Renal pelvis (tissue), 4 donors: ENCODE data around the gene FRMD4A. TPM values are rescaled to one million over a fixed set of nuclear protein-coding genes. Genes with fewer than 3 reads are reported as not detected.
"Not testable (repeated sequence)": the region's sequence is repeated elsewhere in the genome, so short reads cannot be mapped to it uniquely, and the experiment has no call there.

ENCODE experiments used
- DNase-seq: peaks from one replicate; pipeline ENCODE4 v3.0.0-alpha.2; 2013
- polyA plus RNA-seq, 3 donors: library from polyadenylated mRNA; unstranded; fragments of 120-200 nt; gene quantifications; one replicate each; pipeline ENCODE4 v1.2.1, GENCODE V29; 2013; ENCODE audit not compliant: insufficient read length in 3 of 3

The FRMD4A gene
- polyA plus RNA-seq, 3 donors, result 84.7 to 99.4 (median 87.2) TPM

GRCh38 chr10:14114791-14115190 lies 215.9 kb downstream of the FRMD4A start:
- no peak for DNase-seq

DNA sequence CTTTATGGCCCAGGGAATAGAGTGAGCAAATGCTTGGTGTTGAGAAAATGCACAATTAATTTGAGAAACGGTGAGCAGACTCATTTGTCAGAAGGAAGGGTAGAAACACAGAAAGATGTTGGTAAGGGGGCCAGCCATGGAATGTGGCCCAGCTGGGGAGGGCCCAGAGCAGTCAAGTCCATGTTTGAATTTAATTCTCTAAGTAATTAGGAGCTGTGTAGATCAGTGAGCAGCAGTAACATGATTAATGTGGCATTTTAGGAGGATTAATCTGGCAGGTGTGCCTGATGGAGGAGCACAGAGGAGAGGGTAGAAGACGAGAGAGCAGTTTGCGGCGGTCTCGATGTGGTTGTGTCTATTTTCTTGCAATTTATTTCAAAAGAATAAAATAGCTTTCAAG lies 218.7 kb downstream of the FRMD4A start:
- DNase-seq, result no peak

DNA sequence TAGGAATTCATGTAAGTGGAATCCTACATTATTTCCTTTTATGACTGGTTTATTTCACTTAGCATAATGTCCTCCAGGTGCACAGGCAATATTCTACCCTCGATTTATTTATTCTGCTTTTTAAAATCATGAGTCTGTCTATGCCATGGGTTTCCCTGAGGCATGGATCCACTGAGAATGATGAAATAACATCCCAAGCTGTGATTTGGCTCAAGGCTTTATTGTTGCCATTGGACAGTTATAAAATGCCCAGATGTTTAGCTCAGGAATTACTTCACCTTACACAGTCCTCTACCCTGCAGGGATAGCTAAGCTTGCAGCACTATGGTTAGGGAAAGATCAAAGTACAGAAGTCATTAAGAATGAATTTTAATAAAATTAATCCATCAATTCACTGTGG lies 219.5 kb downstream of the FRMD4A start:
- DNase-seq, result no peak

DNA sequence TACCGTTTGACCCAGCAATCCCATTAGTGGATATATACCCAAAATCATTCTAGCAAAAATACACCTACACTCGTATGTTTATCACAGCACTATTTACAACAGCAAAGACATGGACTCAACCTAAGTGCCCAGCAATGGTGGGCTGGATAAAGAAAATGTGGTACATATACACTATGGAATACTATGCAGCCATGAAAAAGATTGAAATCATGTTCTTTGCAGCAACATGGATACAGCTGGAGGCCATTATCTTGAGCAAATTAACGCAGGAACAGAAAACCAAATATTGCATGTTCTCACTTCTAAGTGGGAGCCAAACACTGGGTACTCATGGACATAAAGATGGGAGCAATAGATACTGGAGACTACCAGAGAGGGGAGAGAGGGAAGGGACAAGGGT lies 223.9 kb downstream of the FRMD4A start:
- DNase-seq, result no peak

- DNase-seq, result no peak
Observed at GRCh38 chr10:14102056-14102455, 228.7 kb downstream of the FRMD4A start.

GRCh38 chr10:14099885-14100284 lies 230.8 kb downstream of the FRMD4A start:
- no peak for DNase-seq

- peak; percentile 60 for DNase-seq
Observed at GRCh38 chr10:14093730-14094484, 236.8 kb downstream of the FRMD4A start.

DNA sequence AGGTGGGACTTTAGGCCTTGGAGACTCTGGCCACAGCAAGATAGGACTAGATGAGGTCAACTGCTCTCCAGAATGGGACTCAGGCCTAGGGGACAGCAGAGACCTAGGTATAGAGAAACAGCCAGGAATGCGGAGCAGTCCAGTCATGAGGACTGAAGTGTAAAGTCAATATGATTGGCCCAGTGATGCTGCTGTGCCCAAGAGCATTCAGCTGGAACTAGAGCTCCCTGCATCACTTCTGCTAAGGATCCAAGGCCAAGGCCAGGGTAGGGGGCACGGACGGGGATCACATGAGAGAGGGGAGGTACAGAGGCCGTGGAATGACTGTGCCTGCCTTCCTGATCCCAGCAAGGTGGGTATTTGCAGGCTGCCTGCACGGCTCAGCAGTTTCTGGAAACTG lies 237.9 kb downstream of the FRMD4A start:
- DNase-seq, result no peak

- DNase-seq, result no peak
Observed at GRCh38 chr10:14089556-14090292, 241.0 kb downstream of the FRMD4A start.

DNA sequence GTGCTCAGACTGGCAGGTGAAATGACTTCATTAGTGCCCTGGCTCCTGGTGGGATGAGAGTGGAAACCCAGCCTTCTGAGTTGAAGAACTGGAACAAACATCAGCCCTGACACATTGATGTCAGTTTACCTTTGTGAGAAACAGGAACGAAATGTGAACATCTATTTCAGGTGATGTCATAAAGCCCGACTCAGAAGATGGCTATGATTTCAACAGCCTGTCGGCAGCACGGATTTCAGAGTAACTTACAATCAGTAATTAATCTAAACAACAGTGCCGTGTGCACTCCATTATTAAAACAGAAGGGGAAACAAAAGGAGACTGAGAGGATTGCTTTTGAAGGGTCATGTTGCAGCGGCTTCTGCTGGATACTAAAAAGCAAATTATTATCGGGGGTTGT lies 243.2 kb downstream of the FRMD4A start:
- DNase-seq, result no peak

DNA sequence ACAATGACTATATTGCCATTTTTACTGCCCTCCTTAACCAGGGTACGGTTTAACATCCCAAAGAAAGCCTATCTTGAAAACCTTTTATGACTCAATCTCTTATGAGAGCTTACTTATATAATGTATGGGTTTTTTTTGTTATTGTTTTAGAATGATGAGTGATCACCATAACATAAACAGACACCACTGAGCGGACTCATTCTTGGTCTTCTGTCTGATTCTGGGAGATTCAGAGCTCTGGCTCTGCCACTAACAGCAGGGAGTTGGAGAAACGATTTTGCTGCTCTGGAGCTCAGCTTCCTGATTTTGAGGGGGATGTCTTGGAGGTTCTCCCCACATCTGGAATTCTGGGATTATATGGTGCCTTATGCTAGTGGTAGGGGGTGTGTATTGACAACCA lies 244.1 kb downstream of the FRMD4A start:
- DNase-seq, result no peak

DNA sequence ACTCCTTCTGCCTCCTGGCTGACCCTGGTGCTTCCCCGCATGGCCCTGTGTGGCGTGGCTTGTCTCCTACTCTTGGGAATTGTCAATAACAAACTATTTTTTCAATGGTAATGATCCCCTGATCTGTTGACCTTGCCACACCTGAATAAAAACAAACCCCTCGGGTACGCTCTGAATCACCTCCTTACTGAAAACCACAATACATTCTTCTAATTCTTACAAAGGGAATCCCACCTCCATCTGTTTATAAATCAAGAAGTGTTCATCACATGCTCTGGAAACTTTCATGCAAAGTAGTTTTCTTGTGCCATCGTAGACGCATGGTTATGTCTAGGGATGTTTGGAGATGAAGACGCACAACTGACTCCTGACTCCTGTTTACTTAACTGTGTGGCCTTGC lies 245.8 kb downstream of the FRMD4A start:
- no peak for DNase-seq

DNA sequence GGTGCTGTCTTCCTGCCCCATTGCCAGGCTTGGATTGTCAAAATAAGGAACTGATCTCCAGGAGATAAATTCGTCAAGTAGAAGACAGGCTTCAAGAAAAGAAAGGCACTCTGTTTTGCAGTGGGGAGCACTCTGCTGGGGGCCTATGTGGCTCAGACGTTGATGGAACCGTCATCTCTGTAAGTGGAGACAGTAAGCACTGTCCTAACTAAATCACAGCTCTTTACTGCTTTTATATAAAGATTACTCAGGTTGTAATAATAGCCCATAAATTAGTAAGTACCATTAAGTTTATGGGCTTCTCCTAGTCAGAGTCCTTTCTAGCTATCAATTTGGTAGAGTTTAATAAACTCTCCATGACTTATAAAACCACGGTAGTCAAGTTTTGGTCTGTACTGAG lies 249.9 kb downstream of the FRMD4A start:
- no peak for DNase-seq

DNA sequence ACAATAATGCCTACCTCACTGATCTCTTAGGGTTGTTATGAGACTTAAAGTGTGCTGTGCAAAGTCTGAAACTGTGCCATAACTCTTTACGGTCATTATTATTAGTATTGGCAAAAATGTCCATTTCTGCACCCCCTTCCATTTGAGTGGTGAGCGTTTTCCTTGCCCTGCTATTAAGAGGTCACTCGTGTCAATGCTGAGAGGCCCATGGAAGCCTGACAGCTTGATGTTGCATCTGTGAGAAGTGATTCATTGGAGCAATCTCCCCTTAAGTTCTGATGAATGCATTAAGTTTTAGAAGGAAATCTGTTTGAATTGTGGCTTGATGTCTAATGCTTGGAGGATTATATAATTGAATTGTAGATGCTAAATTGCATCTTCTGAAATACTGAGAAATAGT lies 253.3 kb downstream of the FRMD4A start:
- no peak for DNase-seq

DNA sequence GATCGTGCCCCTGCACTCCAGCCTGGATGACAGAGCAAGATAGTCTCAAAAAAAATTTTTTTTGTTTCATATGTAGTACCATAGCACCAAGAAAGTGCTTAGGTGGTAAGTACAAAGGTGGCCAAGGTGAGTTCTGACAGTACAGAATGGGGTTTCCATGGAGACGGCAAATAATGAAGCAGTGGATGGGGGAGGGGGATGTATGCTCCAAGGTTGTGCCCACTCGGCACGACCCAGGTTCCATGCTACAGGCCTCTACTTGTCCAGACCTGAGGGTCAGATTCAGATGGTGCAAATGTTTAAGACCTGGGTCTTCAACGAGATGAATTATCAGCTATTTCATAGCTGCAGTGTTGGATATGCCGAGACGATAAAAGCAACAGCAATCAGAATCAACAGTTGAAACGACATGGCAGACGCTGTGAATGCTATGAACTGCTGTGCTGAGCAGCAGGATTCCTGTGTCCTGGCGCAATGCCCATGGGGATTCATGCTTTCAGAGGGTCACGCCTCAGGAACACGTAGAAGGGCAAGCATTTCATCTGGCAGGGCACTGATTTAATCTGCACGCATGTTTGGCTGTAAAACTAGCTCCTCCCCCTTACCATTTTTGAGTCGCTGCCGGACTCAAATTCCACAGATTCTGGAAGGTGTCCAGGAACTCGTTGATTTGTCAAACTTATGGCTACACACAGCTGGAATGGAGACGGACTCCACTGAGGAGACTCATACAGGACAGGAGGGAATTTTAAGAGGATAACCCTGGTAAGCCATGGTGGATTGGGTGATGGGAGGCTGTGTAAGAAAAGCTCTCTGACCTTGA lies 256.5 kb downstream of the FRMD4A start:
- DNase-seq, result peak; percentile 92

- DNase-seq, result no peak
Observed at GRCh38 chr10:14072541-14072940, 258.2 kb downstream of the FRMD4A start.

DNA sequence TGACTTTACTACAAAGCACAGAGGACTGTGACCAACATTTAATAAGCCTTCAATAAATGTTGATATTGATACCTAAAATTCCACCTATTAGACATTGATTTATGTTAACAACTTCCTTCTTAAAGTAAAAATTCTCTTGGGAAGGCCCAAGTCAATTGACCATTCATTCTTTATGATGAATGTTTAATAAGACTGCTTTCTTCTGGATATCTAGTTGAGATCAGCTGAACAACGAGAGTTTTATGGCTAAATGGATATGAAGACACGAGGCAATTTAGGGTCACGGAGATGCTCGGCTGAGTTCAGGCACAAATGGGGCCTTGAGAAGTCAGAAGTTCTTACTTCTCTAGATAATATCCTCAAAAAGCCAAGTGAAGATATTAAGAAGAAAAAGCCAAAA lies 258.8 kb downstream of the FRMD4A start:
- no peak for DNase-seq

DNA sequence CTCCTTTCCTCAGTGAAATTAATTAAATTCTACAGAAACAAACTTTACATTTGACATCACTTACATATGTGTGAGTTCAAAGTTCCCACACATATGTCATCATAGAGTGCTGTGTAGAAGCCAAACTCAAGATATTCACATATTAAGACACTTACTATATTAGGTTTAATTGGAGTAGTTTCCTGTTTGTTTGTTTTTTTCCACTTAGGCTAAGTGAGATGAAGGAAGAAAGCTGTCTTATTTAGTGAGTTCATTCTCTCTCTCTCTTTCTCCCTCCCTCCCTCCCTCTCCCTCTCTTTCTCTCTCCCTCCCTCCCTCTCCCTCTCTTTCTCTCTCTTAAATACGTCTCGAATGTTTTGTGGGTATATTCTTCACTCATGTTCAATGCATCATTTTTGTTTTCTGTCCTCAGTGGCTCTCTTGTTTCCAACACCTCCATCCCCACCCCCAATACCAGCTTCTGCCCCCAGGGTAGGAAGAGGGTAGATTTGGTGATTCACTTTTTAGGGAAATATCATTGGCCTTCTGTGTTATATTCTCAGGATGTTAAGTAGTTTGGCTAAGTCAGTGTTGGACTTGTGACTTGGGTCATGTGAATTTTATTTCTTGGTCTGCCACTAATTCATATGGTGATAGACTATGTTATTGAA lies 262.0 kb downstream of the FRMD4A start:
- DNase-seq, result no peak

- not testable (repeated sequence) for DNase-seq
Observed at GRCh38 chr10:14067638-14068037, 263.1 kb downstream of the FRMD4A start.

DNA sequence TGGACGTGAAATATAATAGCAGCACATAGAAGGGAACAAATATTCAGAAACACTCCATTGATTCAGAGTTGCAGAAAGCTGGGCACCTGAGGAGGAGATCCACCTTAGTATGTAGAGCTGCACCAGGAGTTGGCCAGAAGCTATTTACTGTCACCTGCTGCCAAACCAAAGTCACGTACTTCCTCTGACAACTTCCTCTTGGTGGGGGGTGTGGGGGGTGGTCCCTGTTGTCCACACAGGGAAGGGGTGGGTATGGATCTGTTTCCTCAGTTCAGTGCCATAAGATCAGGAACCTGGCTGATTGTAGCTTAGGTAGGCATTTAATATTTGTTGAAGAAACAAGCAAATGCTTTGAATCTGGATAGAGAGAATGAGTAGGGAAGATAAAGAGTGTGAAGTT lies 264.6 kb downstream of the FRMD4A start:
- DNase-seq, result no peak

DNA sequence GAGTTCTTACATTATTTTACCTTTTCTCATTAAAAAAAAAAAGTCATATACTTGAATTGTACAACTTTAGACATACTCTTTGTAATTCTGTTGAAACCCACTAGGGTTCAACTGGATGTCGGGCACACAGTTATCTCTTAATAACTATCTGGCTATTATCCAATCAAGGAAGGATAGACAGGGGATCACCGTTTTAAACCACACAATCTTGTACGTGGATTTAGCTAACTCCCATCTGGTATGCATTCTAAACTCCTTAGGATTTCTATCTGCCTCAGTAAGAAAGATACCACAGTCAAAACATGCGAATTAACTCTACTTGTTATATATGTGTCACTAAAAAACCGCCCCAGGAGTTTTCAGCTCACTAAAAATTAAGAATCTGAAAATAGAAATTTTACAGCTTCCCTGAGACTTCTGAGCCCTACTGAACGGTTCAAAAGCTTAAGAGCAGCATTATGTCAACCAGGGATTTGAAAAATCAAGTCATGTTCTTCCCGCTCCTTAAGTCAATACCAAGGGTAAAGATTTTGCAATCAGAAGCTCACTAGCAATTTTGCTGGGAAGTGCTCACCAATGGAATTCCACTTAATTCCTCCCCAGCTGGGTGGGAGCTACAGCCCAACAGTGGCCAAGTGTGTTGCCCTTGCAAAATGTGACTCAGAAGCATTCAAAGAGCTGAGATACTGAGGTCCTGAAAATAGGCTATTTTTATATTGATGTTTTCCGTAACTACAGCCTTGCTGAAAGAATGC lies 267.0 kb downstream of the FRMD4A start:
- DNase-seq, result no peak
